ENCODE measurements around the gene SLC11A2.
A peak's percentile ranks its signal among the peaks of the same experiment; 100 is the strongest.

The SLC11A2 gene

DNA sequence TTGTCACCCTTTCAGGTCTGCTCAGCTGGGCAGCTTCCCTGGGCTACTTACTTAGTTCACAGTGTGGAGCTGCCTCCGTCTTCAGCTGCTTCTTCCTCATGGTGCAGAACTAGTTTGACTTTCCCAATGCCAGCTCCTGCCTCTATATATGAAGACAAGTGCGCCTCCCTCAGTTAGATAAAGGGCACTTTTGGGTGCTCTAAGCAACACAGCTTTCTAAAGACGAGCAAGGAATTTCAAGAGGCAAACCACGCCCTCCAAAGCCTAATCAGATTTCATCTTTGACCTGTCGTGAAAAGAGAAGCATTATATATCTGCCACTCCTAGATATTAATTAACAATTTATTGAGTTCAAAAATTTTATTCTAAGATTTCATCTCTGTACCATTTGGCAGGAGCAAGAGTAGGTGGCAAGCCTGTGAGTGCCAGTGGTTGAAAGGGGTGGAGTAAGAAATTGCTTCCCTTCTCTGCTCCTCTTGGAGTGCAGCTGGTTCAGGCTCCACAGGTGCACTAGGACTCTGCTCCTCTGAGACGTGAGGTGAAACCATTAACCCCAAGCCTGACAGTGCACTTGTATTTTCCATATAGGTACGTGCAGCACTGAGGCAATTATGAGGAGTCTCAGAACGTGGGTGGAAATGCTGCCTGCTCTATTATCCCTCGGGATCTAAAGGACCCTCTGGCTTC is 2.1 kb upstream of the SLC11A2 start:
- no peak for TF ChIP-seq ZFP3 (CRISPR knock-in tag; IDR thresholded peaks at IDR 0.05)
- no peak for TF ChIP-seq ZNF70 (CRISPR knock-in tag; IDR thresholded peaks at IDR 0.05)
- no peak for TF ChIP-seq ZNF565 (CRISPR knock-in tag; conservative IDR thresholded peaks at IDR 0.05; ENCODE audit: low read depth)
- TF ChIP-seq, protein P1, sequence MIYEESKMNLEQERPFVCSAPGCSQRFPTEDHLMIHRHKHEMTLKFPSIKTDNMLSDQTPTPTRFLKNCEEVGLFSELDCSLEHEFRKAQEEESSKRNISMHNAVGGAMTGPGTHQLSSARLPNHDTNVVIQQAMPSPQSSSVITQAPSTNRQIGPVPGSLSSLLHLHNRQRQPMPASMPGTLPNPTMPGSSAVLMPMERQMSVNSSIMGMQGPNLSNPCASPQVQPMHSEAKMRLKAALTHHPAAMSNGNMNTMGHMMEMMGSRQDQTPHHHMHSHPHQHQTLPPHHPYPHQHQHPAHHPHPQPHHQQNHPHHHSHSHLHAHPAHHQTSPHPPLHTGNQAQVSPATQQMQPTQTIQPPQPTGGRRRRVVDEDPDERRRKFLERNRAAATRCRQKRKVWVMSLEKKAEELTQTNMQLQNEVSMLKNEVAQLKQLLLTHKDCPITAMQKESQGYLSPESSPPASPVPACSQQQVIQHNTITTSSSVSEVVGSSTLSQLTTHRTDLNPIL (CRISPR knock-in tag; IDR thresholded peaks at IDR 0.05; ENCODE audit: low read depth): no peak
- no peak for TF ChIP-seq ISL1 (CRISPR knock-in tag; IDR thresholded peaks at IDR 0.05)
- no peak for TF ChIP-seq ZNF8 (CRISPR knock-in tag; IDR thresholded peaks at IDR 0.05)
- peak; percentile 15; the same call in 2 of the 3 replicates for ATAC-seq

DNA sequence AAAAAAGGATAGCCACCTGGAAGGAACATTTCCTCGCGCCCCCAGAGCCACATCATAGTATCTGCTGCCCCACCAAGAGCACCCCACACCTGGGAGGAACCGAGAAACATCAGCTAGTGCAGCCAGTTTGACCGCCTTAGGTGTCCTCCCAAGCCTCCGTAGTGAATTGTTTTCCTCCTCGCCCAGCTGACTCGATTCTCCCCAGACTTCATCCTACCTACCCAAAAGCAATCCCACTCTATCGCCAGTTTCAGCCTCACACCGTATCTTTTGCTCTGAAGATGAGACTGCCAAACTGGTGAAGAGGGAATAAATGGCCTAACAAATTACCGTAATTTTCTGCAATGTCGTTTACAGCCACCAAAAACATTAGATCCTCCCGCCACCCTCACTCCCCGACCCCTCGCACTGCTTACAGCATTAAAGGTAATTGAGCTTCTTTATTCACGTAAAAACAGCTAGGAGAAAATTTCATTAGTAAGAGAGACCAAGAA is 1.2 kb upstream of the SLC11A2 start:
- TF ChIP-seq TCF4 (CRISPR knock-in tag; IDR thresholded peaks at IDR 0.05; ENCODE audit: borderline replicate concordance) (no peak), TOX (CRISPR knock-in tag; IDR thresholded peaks at IDR 0.05; ENCODE audit: borderline replicate concordance) (no peak), GLIS3 (CRISPR knock-in tag; IDR thresholded peaks at IDR 0.05) (no peak), ZNF70 (CRISPR knock-in tag; IDR thresholded peaks at IDR 0.05) (no peak), RARB (CRISPR knock-in tag; IDR thresholded peaks at IDR 0.05) (no peak), CSDC2 (CRISPR knock-in tag; IDR thresholded peaks at IDR 0.05) (no peak), SNAI2 (CRISPR knock-in tag; IDR thresholded peaks at IDR 0.05) (no peak)
- TF ChIP-seq, protein P2, sequence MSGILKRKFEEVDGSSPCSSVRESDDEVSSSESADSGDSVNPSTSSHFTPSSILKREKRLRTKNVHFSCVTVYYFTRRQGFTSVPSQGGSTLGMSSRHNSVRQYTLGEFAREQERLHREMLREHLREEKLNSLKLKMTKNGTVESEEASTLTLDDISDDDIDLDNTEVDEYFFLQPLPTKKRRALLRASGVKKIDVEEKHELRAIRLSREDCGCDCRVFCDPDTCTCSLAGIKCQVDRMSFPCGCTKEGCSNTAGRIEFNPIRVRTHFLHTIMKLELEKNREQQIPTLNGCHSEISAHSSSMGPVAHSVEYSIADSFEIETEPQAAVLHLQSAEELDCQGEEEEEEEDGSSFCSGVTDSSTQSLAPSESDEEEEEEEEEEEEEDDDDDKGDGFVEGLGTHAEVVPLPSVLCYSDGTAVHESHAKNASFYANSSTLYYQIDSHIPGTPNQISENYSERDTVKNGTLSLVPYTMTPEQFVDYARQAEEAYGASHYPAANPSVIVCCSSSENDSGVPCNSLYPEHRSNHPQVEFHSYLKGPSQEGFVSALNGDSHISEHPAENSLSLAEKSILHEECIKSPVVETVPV (CRISPR knock-in tag; IDR thresholded peaks at IDR 0.05): no peak
- TF ChIP-seq, protein P1 (CRISPR knock-in tag; IDR thresholded peaks at IDR 0.05; ENCODE audit: low read depth): no peak
- no peak for ATAC-seq

DNA sequence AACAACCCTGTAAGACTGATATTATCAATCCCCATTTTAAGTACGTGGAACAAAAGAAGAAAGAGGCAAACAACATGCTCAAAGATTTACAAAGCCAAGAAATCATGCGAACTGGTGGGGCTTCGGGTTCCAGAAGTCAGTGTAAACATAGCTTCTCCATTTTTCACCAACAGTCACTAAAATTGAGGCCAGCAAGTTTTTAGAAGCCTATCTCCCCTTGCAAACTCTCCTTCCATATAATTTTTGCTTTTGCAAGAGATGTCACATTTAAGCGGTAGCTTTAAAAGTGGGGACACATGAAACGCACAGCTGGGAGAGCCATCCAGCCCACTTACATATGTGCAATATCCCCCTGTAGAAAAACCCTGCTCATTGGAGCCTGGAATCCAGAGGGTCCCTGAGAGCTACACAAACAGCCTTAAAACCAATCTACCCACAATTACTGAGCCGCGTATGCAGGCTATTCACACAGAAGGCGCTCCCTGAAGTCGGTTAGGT is 797 bp downstream of the SLC11A2 start:
- ATAC-seq: peak; percentile 44; the same call in 2 of the 3 replicates
- no peak for TF ChIP-seq BACH2 (CRISPR knock-in tag; IDR thresholded peaks at IDR 0.05; ENCODE audit: borderline replicate concordance)
- TF ChIP-seq RARB (CRISPR knock-in tag; IDR thresholded peaks at IDR 0.05): no peak
- TF ChIP-seq, protein P2 (CRISPR knock-in tag; IDR thresholded peaks at IDR 0.05): no peak
- no peak for TF ChIP-seq ESRRG (CRISPR knock-in tag; IDR thresholded peaks at IDR 0.05)
- no peak for TF ChIP-seq ZFP3 (CRISPR knock-in tag; IDR thresholded peaks at IDR 0.05)
- no peak for TF ChIP-seq TOX (CRISPR knock-in tag; IDR thresholded peaks at IDR 0.05; ENCODE audit: borderline replicate concordance)
- TF ChIP-seq ZC3H10 (CRISPR knock-in tag; IDR thresholded peaks at IDR 0.05): no peak
- TF ChIP-seq, protein P3, sequence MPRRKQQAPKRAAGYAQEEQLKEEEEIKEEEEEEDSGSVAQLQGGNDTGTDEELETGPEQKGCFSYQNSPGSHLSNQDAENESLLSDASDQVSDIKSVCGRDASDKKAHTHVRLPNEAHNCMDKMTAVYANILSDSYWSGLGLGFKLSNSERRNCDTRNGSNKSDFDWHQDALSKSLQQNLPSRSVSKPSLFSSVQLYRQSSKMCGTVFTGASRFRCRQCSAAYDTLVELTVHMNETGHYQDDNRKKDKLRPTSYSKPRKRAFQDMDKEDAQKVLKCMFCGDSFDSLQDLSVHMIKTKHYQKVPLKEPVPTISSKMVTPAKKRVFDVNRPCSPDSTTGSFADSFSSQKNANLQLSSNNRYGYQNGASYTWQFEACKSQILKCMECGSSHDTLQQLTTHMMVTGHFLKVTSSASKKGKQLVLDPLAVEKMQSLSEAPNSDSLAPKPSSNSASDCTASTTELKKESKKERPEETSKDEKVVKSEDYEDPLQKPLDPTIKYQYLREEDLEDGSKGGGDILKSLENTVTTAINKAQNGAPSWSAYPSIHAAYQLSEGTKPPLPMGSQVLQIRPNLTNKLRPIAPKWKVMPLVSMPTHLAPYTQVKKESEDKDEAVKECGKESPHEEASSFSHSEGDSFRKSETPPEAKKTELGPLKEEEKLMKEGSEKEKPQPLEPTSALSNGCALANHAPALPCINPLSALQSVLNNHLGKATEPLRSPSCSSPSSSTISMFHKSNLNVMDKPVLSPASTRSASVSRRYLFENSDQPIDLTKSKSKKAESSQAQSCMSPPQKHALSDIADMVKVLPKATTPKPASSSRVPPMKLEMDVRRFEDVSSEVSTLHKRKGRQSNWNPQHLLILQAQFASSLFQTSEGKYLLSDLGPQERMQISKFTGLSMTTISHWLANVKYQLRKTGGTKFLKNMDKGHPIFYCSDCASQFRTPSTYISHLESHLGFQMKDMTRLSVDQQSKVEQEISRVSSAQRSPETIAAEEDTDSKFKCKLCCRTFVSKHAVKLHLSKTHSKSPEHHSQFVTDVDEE (CRISPR knock-in tag; IDR thresholded peaks at IDR 0.05): no peak
- TF ChIP-seq SNAI2 (CRISPR knock-in tag; IDR thresholded peaks at IDR 0.05): no peak
- no peak for TF ChIP-seq ISL1 (CRISPR knock-in tag; IDR thresholded peaks at IDR 0.05)
- no peak for TF ChIP-seq ARNTL (CRISPR knock-in tag; IDR thresholded peaks at IDR 0.05; ENCODE audit: borderline replicate concordance, low read depth)
- TF ChIP-seq, protein P4, sequence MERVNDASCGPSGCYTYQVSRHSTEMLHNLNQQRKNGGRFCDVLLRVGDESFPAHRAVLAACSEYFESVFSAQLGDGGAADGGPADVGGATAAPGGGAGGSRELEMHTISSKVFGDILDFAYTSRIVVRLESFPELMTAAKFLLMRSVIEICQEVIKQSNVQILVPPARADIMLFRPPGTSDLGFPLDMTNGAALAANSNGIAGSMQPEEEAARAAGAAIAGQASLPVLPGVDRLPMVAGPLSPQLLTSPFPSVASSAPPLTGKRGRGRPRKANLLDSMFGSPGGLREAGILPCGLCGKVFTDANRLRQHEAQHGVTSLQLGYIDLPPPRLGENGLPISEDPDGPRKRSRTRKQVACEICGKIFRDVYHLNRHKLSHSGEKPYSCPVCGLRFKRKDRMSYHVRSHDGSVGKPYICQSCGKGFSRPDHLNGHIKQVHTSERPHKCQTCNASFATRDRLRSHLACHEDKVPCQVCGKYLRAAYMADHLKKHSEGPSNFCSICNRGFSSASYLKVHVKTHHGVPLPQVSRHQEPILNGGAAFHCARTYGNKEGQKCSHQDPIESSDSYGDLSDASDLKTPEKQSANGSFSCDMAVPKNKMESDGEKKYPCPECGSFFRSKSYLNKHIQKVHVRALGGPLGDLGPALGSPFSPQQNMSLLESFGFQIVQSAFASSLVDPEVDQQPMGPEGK (CRISPR knock-in tag; IDR thresholded peaks at IDR 0.05; ENCODE audit: borderline replicate concordance): no peak
- TF ChIP-seq ZNF565 (CRISPR knock-in tag; conservative IDR thresholded peaks at IDR 0.05; ENCODE audit: low read depth): no peak
- no peak for TF ChIP-seq CSDC2 (CRISPR knock-in tag; IDR thresholded peaks at IDR 0.05)
- no peak for TF ChIP-seq ZNF70 (CRISPR knock-in tag; IDR thresholded peaks at IDR 0.05)
- TF ChIP-seq GLIS3 (CRISPR knock-in tag; IDR thresholded peaks at IDR 0.05): no peak
- TF ChIP-seq, protein P5, sequence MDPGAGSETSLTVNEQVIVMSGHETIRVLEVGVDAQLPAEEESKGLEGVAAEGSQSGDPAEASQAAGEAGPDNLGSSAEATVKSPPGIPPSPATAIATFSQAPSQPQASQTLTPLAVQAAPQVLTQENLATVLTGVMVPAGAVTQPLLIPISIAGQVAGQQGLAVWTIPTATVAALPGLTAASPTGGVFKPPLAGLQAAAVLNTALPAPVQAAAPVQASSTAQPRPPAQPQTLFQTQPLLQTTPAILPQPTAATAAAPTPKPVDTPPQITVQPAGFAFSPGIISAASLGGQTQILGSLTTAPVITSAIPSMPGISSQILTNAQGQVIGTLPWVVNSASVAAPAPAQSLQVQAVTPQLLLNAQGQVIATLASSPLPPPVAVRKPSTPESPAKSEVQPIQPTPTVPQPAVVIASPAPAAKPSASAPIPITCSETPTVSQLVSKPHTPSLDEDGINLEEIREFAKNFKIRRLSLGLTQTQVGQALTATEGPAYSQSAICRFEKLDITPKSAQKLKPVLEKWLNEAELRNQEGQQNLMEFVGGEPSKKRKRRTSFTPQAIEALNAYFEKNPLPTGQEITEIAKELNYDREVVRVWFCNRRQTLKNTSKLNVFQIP (CRISPR knock-in tag; IDR thresholded peaks at IDR 0.05; ENCODE audit: borderline replicate concordance, low read depth): no peak
- no peak for TF ChIP-seq OSR1 (CRISPR knock-in tag; IDR thresholded peaks at IDR 0.05)
- TF ChIP-seq PPARA (CRISPR knock-in tag; IDR thresholded peaks at IDR 0.05; ENCODE audit: borderline replicate concordance): no peak
- TF ChIP-seq TCF4 (CRISPR knock-in tag; IDR thresholded peaks at IDR 0.05; ENCODE audit: borderline replicate concordance): no peak
